Stomach (tissue), 4 donors: ENCODE results near the gene RPL39L.

Experiments used
- POLR2A ChIP-seq, 4 donors: fragments of 450-650 bp; IDR thresholded peaks; one replicate each; pipeline ENCODE4 v1.6.1; 2016; ENCODE audit warnings: antibody characterized with exemption in 4 of 4, control low read depth in 2 of 4, mild to moderate bottlenecking in 1 of 4, moderate library complexity in 1 of 4
- POLR2AphosphoS5 ChIP-seq, 3 donors: sonication (generic); formaldehyde crosslinking; IDR thresholded peaks; one replicate each; pipeline ENCODE4 v1.6.1; 2016; ENCODE audit warnings: antibody characterized with exemption in 3 of 3
- TF ChIP-seq, protein P1 (sequence below), 7 experiments: fragments of 450-650 bp in 4 of 7; fragments of 200-600 bp in 3 of 7; sonication (generic) in 3 of 7; IDR thresholded peaks; one replicate each; pipeline ENCODE4 v1.5.1; 2016 to 2019; ENCODE audit warnings: antibody characterized with exemption in 7 of 7, control low read depth in 2 of 7, mild to moderate bottlenecking in 1 of 7

DNA sequence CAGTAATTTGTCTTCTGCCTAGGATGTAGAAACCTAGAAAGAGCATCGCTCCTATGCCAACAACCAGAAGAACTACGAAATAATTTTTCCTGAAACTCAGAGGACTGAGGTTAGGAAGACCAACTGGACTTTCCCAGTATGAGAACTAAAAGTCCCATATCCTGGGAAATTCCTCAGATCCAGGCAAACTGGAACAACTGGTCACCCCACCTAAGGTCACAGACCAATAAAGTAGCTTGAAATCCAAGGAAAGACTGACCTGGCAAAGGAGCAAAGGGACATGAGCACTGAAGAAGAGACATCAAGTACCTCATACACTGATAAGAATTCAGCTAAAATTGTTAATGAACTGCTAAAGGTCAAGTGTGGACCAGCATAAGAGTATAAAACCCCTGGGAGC, 6.6 kb downstream of the RPL39L start:
- TF ChIP-seq, protein P1, sequence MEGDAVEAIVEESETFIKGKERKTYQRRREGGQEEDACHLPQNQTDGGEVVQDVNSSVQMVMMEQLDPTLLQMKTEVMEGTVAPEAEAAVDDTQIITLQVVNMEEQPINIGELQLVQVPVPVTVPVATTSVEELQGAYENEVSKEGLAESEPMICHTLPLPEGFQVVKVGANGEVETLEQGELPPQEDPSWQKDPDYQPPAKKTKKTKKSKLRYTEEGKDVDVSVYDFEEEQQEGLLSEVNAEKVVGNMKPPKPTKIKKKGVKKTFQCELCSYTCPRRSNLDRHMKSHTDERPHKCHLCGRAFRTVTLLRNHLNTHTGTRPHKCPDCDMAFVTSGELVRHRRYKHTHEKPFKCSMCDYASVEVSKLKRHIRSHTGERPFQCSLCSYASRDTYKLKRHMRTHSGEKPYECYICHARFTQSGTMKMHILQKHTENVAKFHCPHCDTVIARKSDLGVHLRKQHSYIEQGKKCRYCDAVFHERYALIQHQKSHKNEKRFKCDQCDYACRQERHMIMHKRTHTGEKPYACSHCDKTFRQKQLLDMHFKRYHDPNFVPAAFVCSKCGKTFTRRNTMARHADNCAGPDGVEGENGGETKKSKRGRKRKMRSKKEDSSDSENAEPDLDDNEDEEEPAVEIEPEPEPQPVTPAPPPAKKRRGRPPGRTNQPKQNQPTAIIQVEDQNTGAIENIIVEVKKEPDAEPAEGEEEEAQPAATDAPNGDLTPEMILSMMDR (IDR thresholded peaks at IDR 0.05) = no peak
- no peak for TF ChIP-seq POLR2A (IDR thresholded peaks at IDR 0.05)
- no peak for TF ChIP-seq POLR2AphosphoS5 (IDR thresholded peaks at IDR 0.05)
